ENCODE measurements around the gene PCSK9.

The PCSK9 gene

DNA sequence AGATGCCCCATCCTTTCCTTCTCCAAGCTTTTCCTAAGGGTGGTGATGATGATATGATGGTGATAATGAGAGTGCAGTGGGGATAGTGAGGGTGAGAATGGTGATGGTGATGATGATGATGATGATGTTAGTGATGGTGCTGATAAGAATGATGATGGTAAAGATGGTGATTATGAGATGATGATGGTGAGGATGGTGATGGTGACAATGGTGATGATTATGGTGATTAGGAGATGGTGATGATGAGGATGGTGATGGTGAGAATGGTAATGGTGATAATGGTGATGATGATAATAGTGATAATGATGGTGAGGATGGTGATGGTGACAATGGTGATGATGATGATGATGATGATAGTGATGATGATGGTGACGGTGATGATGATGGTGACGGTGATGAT lies 36.7 kb upstream of the PCSK9 start:
- Histone ChIP-seq H3K27ac (ENCODE audit: low read length) (no peak overlapping the region), H3K4me2 (ENCODE audit: low read length) (no peak overlapping the region), H3K9ac (ENCODE audit: low read length) (no peak overlapping the region), H3K36me3 (replicated peaks; ENCODE audit: low read depth, low read length) (no peaks in the 10 kb centered on the region), H3K4me1 (ENCODE audit: low read length) (no peaks in the 10 kb centered on the region), H2AFZ (ENCODE audit: low read depth, low read length) (no peak overlapping the region), H4K20me1 (ENCODE audit: insufficient read depth, low read length) (no peaks in the 10 kb centered on the region), H3K79me2 (ENCODE audit: low read length) (no peaks in the 10 kb centered on the region), H3K9me3 (ENCODE audit: insufficient read depth, low read length) (no peaks in the 10 kb centered on the region), H3K27me3 (ENCODE audit: low read depth, low read length) (no peaks in the 10 kb centered on the region), H3K4me3 (ENCODE audit: low read length) (no peak overlapping the region)
- TF ChIP-seq EZH2phosphoT487 (IDR thresholded peaks at IDR 0.05; ENCODE audit: low read depth), result no peak
- TF ChIP-seq, protein P1, sequence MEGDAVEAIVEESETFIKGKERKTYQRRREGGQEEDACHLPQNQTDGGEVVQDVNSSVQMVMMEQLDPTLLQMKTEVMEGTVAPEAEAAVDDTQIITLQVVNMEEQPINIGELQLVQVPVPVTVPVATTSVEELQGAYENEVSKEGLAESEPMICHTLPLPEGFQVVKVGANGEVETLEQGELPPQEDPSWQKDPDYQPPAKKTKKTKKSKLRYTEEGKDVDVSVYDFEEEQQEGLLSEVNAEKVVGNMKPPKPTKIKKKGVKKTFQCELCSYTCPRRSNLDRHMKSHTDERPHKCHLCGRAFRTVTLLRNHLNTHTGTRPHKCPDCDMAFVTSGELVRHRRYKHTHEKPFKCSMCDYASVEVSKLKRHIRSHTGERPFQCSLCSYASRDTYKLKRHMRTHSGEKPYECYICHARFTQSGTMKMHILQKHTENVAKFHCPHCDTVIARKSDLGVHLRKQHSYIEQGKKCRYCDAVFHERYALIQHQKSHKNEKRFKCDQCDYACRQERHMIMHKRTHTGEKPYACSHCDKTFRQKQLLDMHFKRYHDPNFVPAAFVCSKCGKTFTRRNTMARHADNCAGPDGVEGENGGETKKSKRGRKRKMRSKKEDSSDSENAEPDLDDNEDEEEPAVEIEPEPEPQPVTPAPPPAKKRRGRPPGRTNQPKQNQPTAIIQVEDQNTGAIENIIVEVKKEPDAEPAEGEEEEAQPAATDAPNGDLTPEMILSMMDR (IDR thresholded peaks at IDR 0.05; ENCODE audit: low read depth, low read length), result no peak

DNA sequence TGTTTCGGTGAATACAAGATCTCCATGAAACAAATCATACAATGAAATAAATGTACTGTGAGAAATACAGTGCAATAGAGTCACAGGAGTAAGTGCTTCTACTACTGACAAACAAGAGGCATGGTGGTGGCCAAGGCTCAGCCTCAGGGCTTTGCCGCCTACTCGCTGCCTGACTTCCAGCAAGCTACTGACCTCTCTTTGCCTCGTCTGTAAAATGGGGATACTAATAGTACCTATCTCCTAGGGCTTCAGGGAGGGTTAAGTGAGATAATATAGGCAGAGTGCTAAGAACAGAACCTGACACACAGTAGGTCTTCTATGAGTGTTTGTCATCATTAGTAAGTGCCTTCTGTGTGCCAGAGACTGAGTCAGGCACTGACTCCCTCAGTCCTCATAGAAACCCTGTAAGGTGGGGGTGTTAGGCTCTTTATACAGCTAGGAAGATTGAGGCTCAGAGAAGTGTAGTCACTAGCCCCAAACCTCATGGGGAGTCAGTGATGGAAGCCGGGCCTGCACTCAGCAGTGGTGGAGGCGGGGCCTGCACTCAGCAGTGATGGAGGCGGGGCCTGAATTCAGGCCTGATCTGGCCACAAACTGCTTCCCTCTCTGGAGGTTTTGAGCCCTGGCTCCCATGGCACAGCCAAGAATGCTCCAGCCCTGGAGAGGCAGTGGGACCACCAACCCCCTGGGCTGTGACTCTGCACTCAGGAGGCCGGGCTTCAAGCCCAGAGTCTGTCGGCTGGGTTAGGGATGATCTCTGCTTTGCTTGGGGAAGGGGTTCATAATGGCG lies 33.8 kb upstream of the PCSK9 start:
- Histone ChIP-seq H3K36me3 (replicated peaks; ENCODE audit: low read depth, low read length) (no peaks in the 10 kb centered on the region), H3K4me2 (ENCODE audit: low read length) (no peak overlapping the region), H2AFZ (ENCODE audit: low read depth, low read length) (no peak overlapping the region), H3K9ac (ENCODE audit: low read length) (no peak overlapping the region), H3K4me1 (ENCODE audit: low read length) (no peaks in the 10 kb centered on the region), H3K4me3 (ENCODE audit: low read length) (no peak overlapping the region), H3K79me2 (ENCODE audit: low read length) (no peaks in the 10 kb centered on the region), H3K27me3 (ENCODE audit: low read depth, low read length) (no peaks in the 10 kb centered on the region), H3K9me3 (ENCODE audit: insufficient read depth, low read length) (no peaks in the 10 kb centered on the region), H3K27ac (ENCODE audit: low read length) (no peak overlapping the region), H4K20me1 (ENCODE audit: insufficient read depth, low read length) (no peaks in the 10 kb centered on the region)
- no peak for TF ChIP-seq EZH2phosphoT487 (IDR thresholded peaks at IDR 0.05; ENCODE audit: low read depth)

- Histone ChIP-seq H4K20me1 (ENCODE audit: insufficient read depth, low read length) (no peaks in the 10 kb centered on the region), H3K9me3 (ENCODE audit: insufficient read depth, low read length) (no peaks in the 10 kb centered on the region), H3K4me2 (ENCODE audit: low read length) (no peak overlapping the region), H3K79me2 (ENCODE audit: low read length) (no peaks in the 10 kb centered on the region), H3K36me3 (replicated peaks; ENCODE audit: low read depth, low read length) (no peaks in the 10 kb centered on the region), H3K27me3 (ENCODE audit: low read depth, low read length) (no peaks in the 10 kb centered on the region), H3K27ac (ENCODE audit: low read length) (no peak overlapping the region), H3K4me3 (ENCODE audit: low read length) (no peak overlapping the region), H3K9ac (ENCODE audit: low read length) (no peak overlapping the region), H2AFZ (ENCODE audit: low read depth, low read length) (no peak overlapping the region), H3K4me1 (ENCODE audit: low read length) (no peaks in the 10 kb centered on the region)
- TF ChIP-seq EZH2phosphoT487 (IDR thresholded peaks at IDR 0.05; ENCODE audit: low read depth), result no peak
- TF ChIP-seq, protein P1 (IDR thresholded peaks at IDR 0.05; ENCODE audit: low read depth, low read length), result no peak
Measured at GRCh38 chr1:55006931-55007330, 32.4 kb upstream of the PCSK9 start.

DNA sequence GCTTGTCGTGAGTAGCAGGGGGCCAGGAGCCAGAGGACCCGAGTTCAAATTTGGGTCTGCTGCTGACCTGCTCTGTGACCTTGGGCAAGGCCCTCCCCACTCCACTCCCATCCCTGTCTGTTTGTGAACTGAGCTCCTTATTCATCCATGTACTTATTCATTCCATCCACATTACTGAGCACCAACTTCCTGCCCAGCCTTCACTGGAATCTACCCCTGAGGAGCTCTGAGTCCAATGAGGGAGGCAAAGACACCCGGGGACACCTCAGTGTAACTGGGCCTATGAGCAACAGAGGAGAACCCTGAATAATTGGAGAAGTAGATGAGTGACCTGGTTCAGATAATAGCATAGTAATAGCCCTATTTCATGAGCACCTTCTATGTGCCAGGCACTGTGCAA lies 31.7 kb upstream of the PCSK9 start:
- H3K4me1 ChIP-seq (ENCODE audit: low read length), result no peaks in the 10 kb centered on the region
- no peak overlapping the region for H3K9ac ChIP-seq (ENCODE audit: low read length)
- no peak overlapping the region for H3K4me2 ChIP-seq (ENCODE audit: low read length)
- no peak for TF ChIP-seq EZH2phosphoT487 (IDR thresholded peaks at IDR 0.05; ENCODE audit: low read depth)
- TF ChIP-seq, protein P1 (IDR thresholded peaks at IDR 0.05; ENCODE audit: low read depth, low read length), result no peak
- no peak overlapping the region for H3K27ac ChIP-seq (ENCODE audit: low read length)
- H3K4me3 ChIP-seq (ENCODE audit: low read length), result no peak overlapping the region
- no peaks in the 10 kb centered on the region for H3K9me3 ChIP-seq (ENCODE audit: insufficient read depth, low read length)
- H3K36me3 ChIP-seq (replicated peaks; ENCODE audit: low read depth, low read length), result no peaks in the 10 kb centered on the region
- H4K20me1 ChIP-seq (ENCODE audit: insufficient read depth, low read length), result no peaks in the 10 kb centered on the region
- no peak overlapping the region for H2AFZ ChIP-seq (ENCODE audit: low read depth, low read length)
- H3K79me2 ChIP-seq (ENCODE audit: low read length), result no peaks in the 10 kb centered on the region
- no peaks in the 10 kb centered on the region for H3K27me3 ChIP-seq (ENCODE audit: low read depth, low read length)

All from OCI-LY3 (cell line).